Activated T-cell treated with anti-CD3 and anti-CD28 coated beads for 24 hours (primary cell): Measurements from ENCODE around the gene LPIN2.
A peak's percentile ranks its signal among the peaks of the same experiment; 100 is the strongest.
"Not testable (repeated sequence)": the region's sequence is repeated elsewhere in the genome, so short reads cannot be mapped to it uniquely, and the experiment has no call there.

Experiments
- DNase-seq: peaks from one replicate; pipeline ENCODE4 v3.0.0-alpha.2; 2020; ENCODE audit warnings: low read depth

LPIN2 gene

GRCh38 chr18:3044931-3045698 lies 32.2 kb upstream of the LPIN2 start:
- DNase-seq, result no peak

DNA sequence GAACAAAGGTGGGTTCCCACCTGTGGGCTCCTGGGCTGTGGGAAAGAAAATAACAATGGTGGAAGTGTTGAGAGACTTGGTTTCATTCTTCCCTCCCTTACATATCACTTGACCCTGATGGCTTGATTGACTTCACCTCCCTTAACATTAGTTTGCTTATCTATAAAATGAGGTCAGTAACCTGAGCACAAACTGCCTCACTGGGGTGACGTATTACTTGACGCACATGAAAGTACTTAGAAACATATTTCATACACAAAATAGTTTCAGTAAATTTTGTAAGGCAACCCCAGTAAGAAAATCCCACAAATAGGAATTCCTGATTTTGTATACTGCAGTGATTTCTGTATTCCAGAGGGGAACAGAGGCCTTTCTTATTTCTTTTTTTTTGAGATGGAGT lies 29.4 kb upstream of the LPIN2 start:
- no peak for DNase-seq

DNA sequence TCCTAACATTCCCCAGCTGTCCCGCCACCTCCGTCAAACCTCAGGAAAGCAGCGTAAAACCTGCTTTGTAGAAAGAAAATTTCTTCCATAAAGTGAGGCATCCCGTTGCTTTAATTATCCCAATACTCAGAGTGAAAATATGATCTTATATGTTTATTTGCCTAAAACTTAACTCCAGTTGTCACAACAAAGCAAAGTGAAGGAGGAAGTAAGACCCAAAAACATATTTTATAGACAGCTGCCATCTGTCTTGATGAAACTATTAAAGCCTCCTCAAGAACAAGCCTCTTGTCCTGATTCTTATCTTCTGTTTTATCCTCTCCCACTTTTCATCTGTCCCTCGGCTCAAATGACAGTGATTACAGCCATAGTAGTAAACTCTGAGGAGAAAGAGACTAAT lies 28.9 kb upstream of the LPIN2 start:
- DNase-seq, result no peak

DNA sequence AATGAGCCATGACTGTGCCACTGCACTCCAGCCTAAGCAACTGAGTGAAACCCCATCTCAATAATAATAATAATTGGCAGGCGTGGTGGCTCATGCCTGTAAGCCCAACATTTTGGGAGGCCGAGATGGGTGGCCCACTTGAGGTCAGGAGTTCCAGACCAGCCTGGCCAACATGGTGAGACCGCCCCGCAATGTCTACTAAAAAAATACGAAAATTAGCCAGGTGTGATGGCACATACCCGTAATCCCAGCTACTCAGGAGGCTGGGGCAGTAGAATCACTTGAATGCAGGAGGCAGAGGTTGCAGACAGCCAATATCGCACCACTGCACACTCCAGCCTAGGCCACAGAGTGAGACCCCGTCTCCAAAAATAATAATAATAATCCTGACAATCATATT lies 27.9 kb upstream of the LPIN2 start:
- DNase-seq, result no peak

DNA sequence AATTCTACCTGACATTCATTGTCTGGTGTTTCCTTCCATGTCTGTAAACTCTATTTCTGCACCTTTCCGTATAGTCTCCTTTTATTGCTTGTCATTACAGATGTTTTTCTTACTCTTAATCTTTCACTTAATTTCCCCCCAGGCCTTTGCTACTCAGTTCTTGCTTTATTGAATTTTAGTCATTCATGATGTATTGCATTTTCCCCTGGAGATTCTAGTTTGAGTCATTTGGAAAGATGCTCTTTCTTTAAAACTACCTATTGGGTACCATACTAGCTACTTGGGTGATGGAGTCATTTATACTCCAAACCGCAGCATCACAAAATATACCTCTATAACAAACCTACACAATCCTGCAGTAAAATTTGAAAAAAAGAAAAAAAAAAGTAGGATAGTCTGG lies 27.2 kb upstream of the LPIN2 start:
- DNase-seq, result no peak

GRCh38 chr18:3037423-3037915 lies 24.5 kb upstream of the LPIN2 start:
- no peak for DNase-seq

- DNase-seq, result no peak
These were observed 23.2 kb upstream of the LPIN2 start for GRCh38 chr18:3036108-3036507.

DNA sequence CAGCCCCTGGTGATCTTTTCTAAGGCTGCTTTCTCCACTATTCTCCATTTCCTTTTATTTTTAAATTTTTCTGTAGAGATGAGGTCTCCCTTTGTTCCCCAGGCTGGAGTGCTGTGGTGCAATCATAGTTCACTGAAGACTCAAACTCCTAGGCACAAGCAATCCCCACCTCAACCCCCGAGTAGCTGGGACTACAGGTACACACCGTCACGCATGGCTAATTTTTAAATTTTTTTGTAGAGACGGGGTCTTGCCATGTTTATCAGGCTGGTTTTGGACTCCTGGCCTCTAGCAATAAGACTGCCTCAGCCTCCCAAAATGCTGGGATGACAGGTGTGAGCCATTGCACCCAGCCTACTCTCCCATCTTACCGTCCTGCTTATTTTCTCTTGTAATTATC lies 22.7 kb upstream of the LPIN2 start:
- DNase-seq, result no peak

DNA sequence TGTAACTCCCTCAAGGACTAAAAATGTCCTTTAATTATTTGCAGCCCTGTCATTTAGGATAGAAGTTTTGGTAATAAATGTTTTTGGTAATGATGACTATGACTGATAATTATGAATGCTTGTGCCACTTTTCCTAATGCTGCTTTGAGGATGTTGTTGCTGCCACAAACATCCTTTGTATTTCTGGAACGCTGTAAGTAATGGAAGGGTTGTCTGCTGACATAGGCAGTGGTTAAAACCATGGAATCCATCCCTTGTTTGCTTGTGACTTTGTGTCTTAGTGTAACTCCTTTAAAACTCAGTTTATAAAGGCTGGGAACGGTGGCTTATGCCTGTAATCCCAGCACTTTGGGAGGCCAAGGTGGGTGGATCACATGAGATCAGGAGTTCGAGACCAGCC lies 19.8 kb upstream of the LPIN2 start:
- no peak for DNase-seq

- DNase-seq, result no peak
These were observed 16.4 kb upstream of the LPIN2 start for GRCh38 chr18:3029215-3029952.

- DNase-seq, result not testable (repeated sequence)
These were observed 15.2 kb upstream of the LPIN2 start for GRCh38 chr18:3028115-3028514.

DNA sequence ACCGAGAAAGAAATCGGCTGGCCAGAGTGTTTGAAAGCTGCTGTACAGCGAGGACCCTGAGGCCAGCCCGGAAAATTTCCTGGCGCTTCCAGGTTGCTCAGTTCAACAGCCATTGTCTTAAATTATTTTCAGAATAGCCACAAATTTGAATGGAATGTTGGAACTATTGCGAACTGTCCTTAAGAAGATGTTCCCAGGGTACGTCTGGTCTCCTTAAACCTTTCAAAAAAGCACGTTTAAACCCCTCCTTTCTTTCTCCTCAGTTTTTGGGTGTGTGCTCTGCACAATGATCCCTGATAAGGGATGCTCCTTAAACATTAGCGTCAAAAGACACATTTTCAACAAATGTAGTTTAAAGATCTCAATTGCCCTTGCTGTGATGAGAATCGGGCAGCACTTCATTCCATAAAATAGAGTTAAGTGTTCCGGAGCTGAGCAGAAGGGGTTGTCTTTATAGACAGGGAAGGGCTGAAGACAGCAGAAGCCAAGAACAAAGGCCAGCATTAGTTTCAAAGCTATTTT lies 14.5 kb upstream of the LPIN2 start:
- DNase-seq, result no peak

- no peak for DNase-seq
These were observed 12.6 kb upstream of the LPIN2 start for GRCh38 chr18:3025544-3025943.

DNA sequence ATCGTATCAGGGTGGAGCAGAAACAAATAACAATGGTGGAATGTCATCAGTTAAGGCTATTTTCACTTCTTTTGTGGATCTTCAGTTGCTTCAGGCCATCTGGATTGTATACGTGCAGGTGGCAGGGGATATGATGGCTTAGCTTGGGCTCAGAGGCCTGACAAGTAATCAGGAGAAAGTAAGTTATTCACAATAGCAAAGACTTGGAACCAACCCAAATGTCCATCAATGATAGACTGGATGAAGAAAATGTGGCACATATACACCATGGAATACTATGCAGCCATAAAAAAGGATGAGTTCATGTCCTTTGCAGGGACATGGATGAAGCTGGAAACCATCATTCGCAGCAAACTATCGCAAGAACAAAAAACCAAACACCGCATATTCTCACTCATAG lies 10.7 kb upstream of the LPIN2 start:
- DNase-seq, result not testable (repeated sequence)

- no peak for DNase-seq
These were observed 3.8 kb upstream of the LPIN2 start for GRCh38 chr18:3016585-3017297.

GRCh38 chr18:3015851-3016250 lies 2.9 kb upstream of the LPIN2 start:
- DNase-seq, result no peak

DNA sequence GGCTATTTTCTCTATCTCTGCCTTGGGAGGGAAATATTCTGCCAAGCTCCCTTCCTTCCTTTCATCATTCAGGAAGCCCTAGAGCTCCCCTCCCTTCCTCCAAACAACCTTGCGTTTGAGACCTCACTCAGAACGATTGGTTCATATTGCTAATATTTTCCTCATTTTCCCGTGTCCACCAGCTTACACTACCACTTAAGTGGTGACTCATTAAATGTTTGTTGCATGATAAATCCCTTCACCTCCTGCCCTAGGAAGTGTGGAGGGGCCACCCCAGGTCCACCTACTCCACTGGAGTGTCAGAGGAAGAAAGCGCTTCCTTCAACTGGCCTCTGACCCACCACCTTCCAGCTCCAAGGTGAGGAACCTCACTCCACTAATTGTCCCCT lies 2.3 kb upstream of the LPIN2 start:
- DNase-seq, result no peak

GRCh38 chr18:3014503-3015203 lies 1.7 kb upstream of the LPIN2 start:
- no peak for DNase-seq

DNA sequence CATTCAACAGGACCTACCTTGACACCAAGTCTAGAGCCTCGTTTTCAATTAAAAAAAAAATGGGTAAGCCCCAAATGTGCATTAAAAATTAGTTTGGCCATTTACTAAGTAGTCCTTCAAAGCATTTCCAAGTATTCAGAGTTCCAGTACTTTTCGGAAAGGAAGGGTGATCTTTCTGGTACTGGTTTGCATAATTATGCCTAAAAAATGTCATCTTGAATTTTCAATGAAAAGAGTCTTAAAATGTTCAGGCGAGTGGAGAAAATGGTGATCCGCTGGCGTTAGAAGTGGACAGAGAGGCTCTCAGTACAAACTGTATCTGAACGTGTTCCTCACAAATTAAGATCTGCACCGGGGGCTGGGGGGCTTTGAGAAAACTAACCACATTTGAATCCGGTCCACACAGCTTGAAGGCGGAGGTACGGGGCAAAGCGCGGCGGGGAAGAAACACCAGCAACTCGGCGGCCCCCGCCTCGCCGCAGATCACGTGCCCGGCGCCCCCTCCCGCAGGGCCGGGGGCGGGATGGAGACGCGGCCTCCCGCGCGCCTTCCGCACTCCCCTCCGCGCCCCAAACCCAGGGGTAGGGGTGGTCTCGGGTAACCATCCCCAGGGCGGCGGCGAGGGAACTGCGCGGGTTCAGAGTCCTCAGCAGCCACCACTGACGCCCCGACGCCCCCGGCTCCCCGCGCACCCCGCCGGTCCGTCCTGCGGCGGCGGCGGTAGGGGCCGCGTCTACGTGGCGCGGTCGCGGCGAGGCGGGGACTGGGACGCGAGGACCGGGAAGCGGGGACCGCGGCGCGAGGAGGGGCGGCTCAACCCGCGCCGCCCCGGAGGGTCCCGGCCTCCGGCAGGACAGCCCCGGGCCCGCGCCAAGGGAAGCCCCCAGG lies 564 bp downstream of the LPIN2 start:
- peak; percentile 31 for DNase-seq

GRCh38 chr18:3010086-3010485 lies 2.9 kb downstream of the LPIN2 start:
- DNase-seq, result no peak

- DNase-seq, result no peak
These were observed 4.4 kb downstream of the LPIN2 start for GRCh38 chr18:3008541-3008940.
